Choroid plexus epithelial cell (primary cell): ENCODE data around the gene MYH14.

Source experiments
- DNase-seq: peaks from one replicate; pipeline ENCODE4 v3.0.0-alpha.2; 2010; ENCODE audit warnings: low read depth
- H3K4me3 ChIP-seq: 2 replicates; pipeline ENCODE4 v1.5.1; 2011; ENCODE audit warnings: low read depth, mild to moderate bottlenecking, control low read depth, low read length, moderate library complexity
- TF ChIP-seq, protein P1 (sequence below): conservative IDR thresholded peaks from 2 replicates; pipeline ENCODE4 v1.5.1; 2011; ENCODE audit warnings: low read depth, mild to moderate bottlenecking, control low read depth, inconsistent platforms, low read length, moderate library complexity

MYH14 gene

GRCh38 chr19:50357178-50358100 lies 154.0 kb downstream of the MYH14 start:
- peak overlapping the region; percentile 47 for H3K4me3 ChIP-seq
- TF ChIP-seq, protein P1, sequence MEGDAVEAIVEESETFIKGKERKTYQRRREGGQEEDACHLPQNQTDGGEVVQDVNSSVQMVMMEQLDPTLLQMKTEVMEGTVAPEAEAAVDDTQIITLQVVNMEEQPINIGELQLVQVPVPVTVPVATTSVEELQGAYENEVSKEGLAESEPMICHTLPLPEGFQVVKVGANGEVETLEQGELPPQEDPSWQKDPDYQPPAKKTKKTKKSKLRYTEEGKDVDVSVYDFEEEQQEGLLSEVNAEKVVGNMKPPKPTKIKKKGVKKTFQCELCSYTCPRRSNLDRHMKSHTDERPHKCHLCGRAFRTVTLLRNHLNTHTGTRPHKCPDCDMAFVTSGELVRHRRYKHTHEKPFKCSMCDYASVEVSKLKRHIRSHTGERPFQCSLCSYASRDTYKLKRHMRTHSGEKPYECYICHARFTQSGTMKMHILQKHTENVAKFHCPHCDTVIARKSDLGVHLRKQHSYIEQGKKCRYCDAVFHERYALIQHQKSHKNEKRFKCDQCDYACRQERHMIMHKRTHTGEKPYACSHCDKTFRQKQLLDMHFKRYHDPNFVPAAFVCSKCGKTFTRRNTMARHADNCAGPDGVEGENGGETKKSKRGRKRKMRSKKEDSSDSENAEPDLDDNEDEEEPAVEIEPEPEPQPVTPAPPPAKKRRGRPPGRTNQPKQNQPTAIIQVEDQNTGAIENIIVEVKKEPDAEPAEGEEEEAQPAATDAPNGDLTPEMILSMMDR, result peak; percentile 84
- peak; percentile 60 for DNase-seq

DNA sequence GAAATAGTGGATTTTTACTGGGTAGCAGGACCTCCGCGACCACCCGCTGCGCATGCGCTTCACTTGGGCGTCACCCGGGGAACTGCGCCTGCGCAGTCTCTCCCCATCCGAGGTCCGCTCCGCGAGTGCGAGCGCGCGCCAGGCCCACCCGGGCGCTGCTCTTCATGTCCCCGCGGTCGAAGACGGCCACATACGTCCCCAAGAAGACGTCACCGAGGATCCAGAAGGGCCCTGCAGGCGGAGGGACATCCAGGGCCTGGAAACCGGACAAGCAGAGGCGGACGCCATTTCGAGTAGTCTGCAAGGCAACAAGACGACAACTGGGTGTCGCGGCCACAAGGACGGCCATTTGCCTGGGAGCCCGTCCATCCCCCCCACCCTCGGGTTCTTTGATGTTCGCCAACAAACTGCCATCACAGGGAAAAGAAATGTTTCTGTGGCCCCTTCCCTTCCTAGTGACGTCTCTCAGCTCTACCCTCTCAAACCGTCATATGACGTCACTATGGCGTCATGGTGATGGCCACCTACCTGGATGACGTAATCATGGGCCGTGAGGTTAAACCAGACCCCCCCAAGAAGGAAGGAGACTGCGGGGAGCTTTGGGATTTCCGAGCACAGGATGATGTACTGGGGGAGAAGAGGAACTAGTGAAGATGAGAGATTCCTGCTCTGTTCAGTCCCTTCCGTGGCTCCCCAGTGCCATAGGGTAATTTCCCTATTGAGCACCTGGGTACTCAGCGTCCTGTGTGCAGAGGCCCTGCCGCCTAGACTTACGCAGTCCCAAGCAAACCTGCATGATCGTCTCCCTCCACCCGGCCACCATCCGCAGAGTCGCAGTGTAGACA lies 155.3 kb downstream of the MYH14 start:
- DNase-seq, result peak; percentile 41
- peak overlapping the region; percentile 51 for H3K4me3 ChIP-seq
- TF ChIP-seq, protein P1, result no peak

- no peak for DNase-seq
- TF ChIP-seq, protein P1, result no peak
- no peak overlapping the region for H3K4me3 ChIP-seq
These were observed 156.0 kb downstream of the MYH14 start for GRCh38 chr19:50359328-50359818.
